HEK293T (cell line): ENCODE data around the gene LSMEM2.

ENCODE experiments used
- CTCF ChIA-PET: fragments of 350-600 bp; formaldehyde crosslinking; extraction: SDS; loops from one replicate; lab custom pipeline; 2021; ENCODE audit warnings: antibody characterized with exemption, inconsistent platforms; lab: Yijun Ruan, JAX
- POLR2A ChIA-PET: fragments of 350-600 bp; formaldehyde crosslinking; extraction: SDS; loops from one replicate; lab custom pipeline; 2020; ENCODE audit warnings: antibody characterized with exemption, inconsistent platforms; lab: Yijun Ruan, JAX
- DNase-seq: peaks from one replicate; pipeline ENCODE4 v3.0.0; 2012; ENCODE audit warnings: mixed read lengths; ENCODE audit errors: extremely low spot score
- ARNT ChIP-seq: fragments of 450-650 bp; IDR thresholded peaks from 2 replicates; pipeline ENCODE4 v1.6.1; 2017; ENCODE audit warnings: mild to moderate bottlenecking
- BHLHE40 ChIP-seq: fragments of 450-650 bp; IDR thresholded peaks from 2 replicates; pipeline ENCODE4 v1.6.1; 2016; ENCODE audit warnings: mild to moderate bottlenecking, moderate library complexity, borderline replicate concordance
- CTBP1 ChIP-seq: fragments of 450-650 bp; IDR thresholded peaks from 2 replicates; pipeline ENCODE4 v1.6.1; 2016; ENCODE audit warnings: borderline replicate concordance
- ELF4 ChIP-seq: fragments of 450-650 bp; IDR thresholded peaks from 2 replicates; pipeline ENCODE4 v1.6.1; 2017; ENCODE audit warnings: antibody characterized with exemption
- FOXA1 ChIP-seq: fragments of 450-650 bp; IDR thresholded peaks from 2 replicates; pipeline ENCODE4 v1.6.1; 2016; ENCODE audit warnings: mild to moderate bottlenecking
- FOXK2 ChIP-seq: fragments of 450-650 bp; IDR thresholded peaks from 2 replicates; pipeline ENCODE4 v1.6.1; 2016; ENCODE audit warnings: mild to moderate bottlenecking
- FOXM1 ChIP-seq: fragments of 450-650 bp; IDR thresholded peaks from 2 replicates; pipeline ENCODE4 v1.6.1; 2017; ENCODE audit warnings: mild to moderate bottlenecking, borderline replicate concordance
- HDGF ChIP-seq: fragments of 450-650 bp; IDR thresholded peaks from 2 replicates; pipeline ENCODE4 v1.6.1; 2017; ENCODE audit warnings: antibody characterized with exemption, borderline replicate concordance
- L3MBTL2 ChIP-seq: fragments of 450-650 bp; conservative IDR thresholded peaks from 2 replicates; pipeline ENCODE4 v1.6.1; 2016; ENCODE audit warnings: mild to moderate bottlenecking
- LEF1 ChIP-seq: fragments of 450-650 bp; IDR thresholded peaks from 2 replicates; pipeline ENCODE4 v1.6.1; 2017; ENCODE audit warnings: mild to moderate bottlenecking, borderline replicate concordance
- NFRKB ChIP-seq: fragments of 450-650 bp; IDR thresholded peaks from 2 replicates; pipeline ENCODE4 v1.6.1; 2016; ENCODE audit warnings: mild to moderate bottlenecking, moderate library complexity
- PKNOX1 ChIP-seq: fragments of 450-650 bp; IDR thresholded peaks from 2 replicates; pipeline ENCODE4 v1.6.1; 2016
- SP1 ChIP-seq: fragments of 450-650 bp; IDR thresholded peaks from 2 replicates; pipeline ENCODE4 v1.6.1; 2017
- SUZ12 ChIP-seq: fragments of 450-650 bp; IDR thresholded peaks from 2 replicates; pipeline ENCODE4 v1.6.1; 2016; ENCODE audit warnings: mild to moderate bottlenecking
- TARDBP ChIP-seq: fragments of 450-650 bp; IDR thresholded peaks from 2 replicates; pipeline ENCODE4 v1.6.1; 2016
- ZNF384 ChIP-seq: fragments of 450-650 bp; IDR thresholded peaks from 2 replicates; pipeline ENCODE4 v1.6.1; 2016

LSMEM2 gene

GRCh38 chr3:50294089-50294488 lies 15.2 kb downstream of the LSMEM2 start:
- ChIA-PET CTCF (no interaction called here), POLR2A (interaction anchor here (2.5 kb wide), 1 partner anchor 43 kb away, joined by 12 read pairs; no protein-coding TSS in a partner anchor)
- no peak for DNase-seq
- TF ChIP-seq FOXM1, result no peak
- TF ChIP-seq ZNF384, result no peak
- TF ChIP-seq CTBP1, result no peak
- TF ChIP-seq TARDBP, result no peak
- no peak for TF ChIP-seq NFRKB
- TF ChIP-seq BHLHE40, result no peak
- TF ChIP-seq ELF4, result no peak
- TF ChIP-seq LEF1, result no peak
- no peak for TF ChIP-seq L3MBTL2
- no peak for TF ChIP-seq PKNOX1
- TF ChIP-seq FOXK2, result no peak
- no peak for TF ChIP-seq SUZ12
- no peak for TF ChIP-seq ARNT
- TF ChIP-seq HDGF, result no peak
- TF ChIP-seq SP1, result no peak
- no peak for TF ChIP-seq FOXA1

- POLR2A ChIA-PET, result interaction anchor here (1.0 to 2.5 kb wide), 3 partner anchors 10 to 508 kb away, joined by 3 to 12 read pairs (median 4); partner anchors contain the start of gene IP6K1
Measured at GRCh38 chr3:50294492-50295403, 15.9 kb downstream of the LSMEM2 start.

GRCh38 chr3:50295553-50296431 lies 16.9 kb downstream of the LSMEM2 start:
- ChIA-PET CTCF (no interaction called here), POLR2A (interaction anchor here (1.0 to 2.5 kb wide), 3 partner anchors 11 to 509 kb away, joined by 3 to 12 read pairs (median 4); partner anchors contain the start of gene IP6K1)
- TF ChIP-seq SP1, result no peak
- no peak for DNase-seq

More at GRCh38 chr3:50294492-50295403, 15.9 kb downstream of the LSMEM2 start:
- CTCF ChIA-PET, result no interaction called here
- TF ChIP-seq FOXM1 (no peak), FOXK2 (no peak), SUZ12 (no peak), L3MBTL2 (no peak), ARNT (no peak), ZNF384 (no peak), ELF4 (no peak), BHLHE40 (no peak)
- no peak for DNase-seq

- DNase-seq, result no peak
- TF ChIP-seq NFRKB (no peak), ZNF384 (no peak), SP1 (no peak), LEF1 (no peak), PKNOX1 (no peak), FOXM1 (no peak), HDGF (no peak), ARNT (no peak), CTBP1 (no peak), L3MBTL2 (no peak), SUZ12 (no peak), TARDBP (no peak), FOXA1 (no peak), ELF4 (no peak), BHLHE40 (no peak), FOXK2 (no peak)
- POLR2A ChIA-PET, result interaction anchor here (0.7 to 3.5 kb wide), 3 partner anchors 30 to 40 kb away, joined by 3 to 21 read pairs (median 4); partner anchors contain the start of gene TUSC2
- CTCF ChIA-PET, result no interaction called here
Measured at GRCh38 chr3:50296721-50297383, 18.0 kb downstream of the LSMEM2 start.

- ChIA-PET CTCF (interaction anchor here (0.9 kb wide), 1 partner anchor 23 kb away, joined by 3 read pairs; no protein-coding TSS in a partner anchor), POLR2A (interaction anchor here (0.7 to 3.5 kb wide), 3 partner anchors 30 to 39 kb away, joined by 3 to 21 read pairs (median 4); partner anchors contain the start of gene TUSC2)
- DNase-seq, result no peak
- no peak for TF ChIP-seq HDGF
- no peak for TF ChIP-seq ZNF384
- no peak for TF ChIP-seq L3MBTL2
- TF ChIP-seq SUZ12, result no peak
- TF ChIP-seq FOXA1, result no peak
- TF ChIP-seq PKNOX1, result no peak
- TF ChIP-seq CTBP1, result no peak
Measured at GRCh38 chr3:50297384-50297775, 18.5 kb downstream of the LSMEM2 start.
